ENCODE data around the gene CACNA1H.

Gene CACNA1H

DNA sequence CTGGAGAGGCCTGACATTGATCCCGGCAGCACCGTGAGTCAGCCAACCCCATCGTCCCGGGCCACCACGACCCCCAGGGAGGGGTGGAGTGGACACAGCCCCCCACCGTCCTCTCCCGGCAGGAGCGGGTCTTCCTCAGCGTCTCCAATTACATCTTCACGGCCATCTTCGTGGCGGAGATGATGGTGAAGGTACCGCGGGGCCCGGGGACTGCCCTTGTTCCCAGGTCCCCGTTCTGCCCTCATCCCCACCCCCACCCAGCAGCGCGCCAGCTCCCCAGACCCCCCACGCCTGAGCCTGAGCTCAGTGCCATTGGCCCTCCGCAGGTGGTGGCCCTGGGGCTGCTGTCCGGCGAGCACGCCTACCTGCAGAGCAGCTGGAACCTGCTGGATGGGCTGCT is 57.6 kb downstream of the CACNA1H start:
- no peak for DNase-seq (ENCODE audit: extremely low read depth, low read depth)
- no peak for TF ChIP-seq CTCF (IDR thresholded peaks at IDR 0.05; ENCODE audit: low read depth, low read length)

DNA sequence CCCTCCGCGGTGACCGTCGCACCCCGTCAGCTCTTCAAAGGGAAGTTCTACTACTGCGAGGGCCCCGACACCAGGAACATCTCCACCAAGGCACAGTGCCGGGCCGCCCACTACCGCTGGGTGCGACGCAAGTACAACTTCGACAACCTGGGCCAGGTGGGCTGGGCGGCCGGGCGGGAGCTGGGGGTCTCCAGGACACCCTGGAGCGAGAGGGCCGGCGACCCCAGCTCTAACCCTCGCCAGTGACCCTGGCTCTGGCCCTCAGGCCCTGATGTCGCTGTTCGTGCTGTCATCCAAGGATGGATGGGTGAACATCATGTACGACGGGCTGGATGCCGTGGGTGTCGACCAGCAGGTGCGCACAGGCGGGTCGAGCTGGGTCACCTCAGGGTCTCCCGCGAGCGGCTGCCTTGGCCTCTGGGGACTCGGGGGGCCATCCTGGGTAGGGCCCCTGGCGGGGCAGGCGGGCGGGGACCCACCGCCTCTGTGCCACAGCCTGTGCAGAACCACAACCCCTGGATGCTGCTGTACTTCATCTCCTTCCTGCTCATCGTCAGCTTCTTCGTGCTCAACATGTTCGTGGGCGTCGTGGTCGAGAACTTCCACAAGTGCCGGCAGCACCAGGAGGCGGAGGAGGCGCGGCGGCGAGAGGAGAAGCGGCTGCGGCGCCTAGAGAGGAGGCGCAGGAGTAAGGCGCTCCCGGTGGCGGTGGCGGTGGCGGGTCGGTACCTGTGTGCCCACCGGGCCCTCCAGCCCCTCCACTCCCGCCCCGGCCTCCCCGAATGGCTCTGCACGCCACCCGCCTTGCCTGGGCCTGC is 58.8 kb downstream of the CACNA1H start:
- no peak for TF ChIP-seq CTCF (IDR thresholded peaks at IDR 0.05; ENCODE audit: low read depth, low read length)
- DNase-seq (ENCODE audit: extremely low read depth, low read depth) = no peak

DNA sequence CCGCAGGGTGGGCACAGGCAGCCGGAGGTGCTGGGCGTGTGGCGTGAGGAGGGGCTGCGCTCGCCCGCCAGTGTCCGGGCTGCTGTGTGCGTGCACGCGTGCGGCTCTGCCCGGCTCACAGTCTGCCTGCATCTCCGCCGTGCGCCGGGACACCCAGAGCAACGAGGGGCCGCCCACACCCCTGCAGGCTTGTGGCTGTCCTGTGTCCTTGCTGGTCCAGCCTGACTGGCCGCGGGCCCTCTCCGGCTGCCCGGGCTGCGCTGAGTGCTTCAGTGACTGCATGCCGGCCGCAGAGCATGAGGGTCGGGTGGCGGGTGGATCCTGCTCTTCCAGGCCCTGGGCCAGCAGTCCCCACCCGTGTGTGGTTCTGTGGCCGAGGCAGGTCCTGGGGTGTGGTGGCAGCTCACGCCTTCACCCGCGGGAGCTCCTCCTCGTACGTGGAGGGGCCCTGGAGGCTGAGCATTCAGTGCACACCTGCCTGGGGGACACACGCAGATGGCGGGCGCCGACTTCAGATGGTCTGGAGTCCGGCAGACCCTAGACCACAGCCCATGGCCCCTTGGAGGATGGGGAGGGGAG is 59.8 kb downstream of the CACNA1H start:
- no peak for TF ChIP-seq CTCF (IDR thresholded peaks at IDR 0.05; ENCODE audit: low read depth, low read length)
- DNase-seq (ENCODE audit: extremely low read depth, low read depth) = no peak

GRCh38 chr16:1213231-1213630 is 60.3 kb downstream of the CACNA1H start:
- no peak for DNase-seq (ENCODE audit: extremely low read depth, low read depth)
- TF ChIP-seq CTCF (IDR thresholded peaks at IDR 0.05; ENCODE audit: low read depth, low read length) = no peak

DNA sequence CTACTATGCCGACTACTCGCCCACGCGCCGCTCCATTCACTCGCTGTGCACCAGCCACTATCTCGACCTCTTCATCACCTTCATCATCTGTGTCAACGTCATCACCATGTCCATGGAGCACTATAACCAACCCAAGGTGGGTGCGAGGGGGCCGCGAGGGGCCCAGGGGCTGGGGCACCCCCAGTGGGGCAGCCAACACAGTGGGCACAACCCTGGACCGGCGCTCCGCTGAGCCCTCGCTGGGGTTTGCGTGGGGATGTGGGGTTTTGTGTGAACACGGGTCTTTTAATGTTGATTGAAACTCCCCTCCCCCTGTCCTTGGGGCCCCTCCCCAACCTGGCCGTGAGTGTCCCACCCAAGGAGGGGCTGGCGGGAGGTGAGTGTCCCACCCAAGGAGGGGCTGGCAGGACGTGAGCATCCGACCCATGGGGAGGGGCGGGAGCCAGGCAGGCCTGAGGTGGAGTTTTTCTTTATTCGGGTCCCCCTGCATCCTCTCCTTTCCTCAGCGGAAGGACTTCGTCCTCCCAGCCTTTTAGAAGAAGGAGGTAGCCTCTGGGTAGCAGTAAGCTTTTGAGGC is 61.0 kb downstream of the CACNA1H start:
- no peak for DNase-seq (ENCODE audit: extremely low read depth, low read depth)
- no peak for TF ChIP-seq CTCF (IDR thresholded peaks at IDR 0.05; ENCODE audit: low read depth, low read length)

DNA sequence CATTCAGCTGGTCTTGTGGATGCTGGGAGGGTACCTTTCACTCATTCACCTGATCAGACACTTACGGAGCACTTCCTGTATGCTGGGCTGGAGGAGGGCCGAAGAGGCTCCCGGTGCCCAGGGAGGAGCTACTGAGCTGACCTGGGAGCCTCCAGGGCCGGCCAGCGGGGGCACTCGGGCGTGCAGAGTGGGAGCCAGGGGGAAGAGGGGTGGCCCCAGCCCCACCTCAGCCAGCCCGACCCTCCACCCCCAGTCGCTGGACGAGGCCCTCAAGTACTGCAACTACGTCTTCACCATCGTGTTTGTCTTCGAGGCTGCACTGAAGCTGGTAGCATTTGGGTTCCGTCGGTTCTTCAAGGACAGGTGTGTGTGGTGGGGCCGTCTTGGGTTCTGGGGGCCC is 61.8 kb downstream of the CACNA1H start:
- no peak for TF ChIP-seq CTCF (IDR thresholded peaks at IDR 0.05; ENCODE audit: low read depth, low read length)
- no peak for DNase-seq (ENCODE audit: extremely low read depth, low read depth)
